Stimulated activated CD4-positive, alpha-beta T cell treated with anti-CD3 and anti-CD28 coated beads, Interleukin-1b, Interleukin-23, amount 100 ng/mL, for 4 hours (primary cell): ENCODE measurements around the gene HNF1B.
"Not testable (repeated sequence)": the region's sequence is repeated elsewhere in the genome, so short reads cannot be mapped to it uniquely, and the experiment has no call there.

Source experiments
- DNase-seq, 2 donors: peaks; one replicate each; pipeline ENCODE4 v3.0.0-alpha.2; 2020; ENCODE audit warnings: low read depth in 2 of 2

The HNF1B gene

GRCh38 chr17:37702598-37702997, 42.3 kb downstream of the HNF1B start:
- no peak for DNase-seq

GRCh38 chr17:37701496-37701898, 43.4 kb downstream of the HNF1B start:
- DNase-seq = peak; percentile 16 to 21

- no peak for DNase-seq
Measured at GRCh38 chr17:37700881-37701280, 44.0 kb downstream of the HNF1B start.

- DNase-seq = no peak
Measured at GRCh38 chr17:37699285-37699973, 45.4 kb downstream of the HNF1B start.

GRCh38 chr17:37698911-37699255, 46.0 kb downstream of the HNF1B start:
- no peak for DNase-seq

- DNase-seq = no peak
Measured at GRCh38 chr17:37698132-37698910, 46.5 kb downstream of the HNF1B start.

- no peak for DNase-seq
Measured at GRCh38 chr17:37697381-37697780, 47.5 kb downstream of the HNF1B start.

GRCh38 chr17:37696366-37696765, 48.5 kb downstream of the HNF1B start:
- DNase-seq = no peak

GRCh38 chr17:37695726-37696125, 49.1 kb downstream of the HNF1B start:
- no peak for DNase-seq

- DNase-seq = no peak
Measured at GRCh38 chr17:37694734-37695133, 50.1 kb downstream of the HNF1B start.

GRCh38 chr17:37693328-37693727, 51.5 kb downstream of the HNF1B start:
- DNase-seq = no peak

- no peak for DNase-seq
Measured at GRCh38 chr17:37691807-37692206, 53.1 kb downstream of the HNF1B start.

- DNase-seq = no peak
Measured at GRCh38 chr17:37689317-37689716, 55.5 kb downstream of the HNF1B start.

- no peak for DNase-seq
Measured at GRCh38 chr17:37683454-37683984, 61.3 kb downstream of the HNF1B start.

GRCh38 chr17:37682007-37682406, 62.9 kb downstream of the HNF1B start:
- no peak for DNase-seq

GRCh38 chr17:37679995-37680394, 64.9 kb downstream of the HNF1B start:
- not testable (repeated sequence) for DNase-seq

- no peak for DNase-seq
Measured at GRCh38 chr17:37678036-37678435, 66.8 kb downstream of the HNF1B start.

GRCh38 chr17:37677021-37677420, 67.8 kb downstream of the HNF1B start:
- DNase-seq = no peak

- DNase-seq = no peak
Measured at GRCh38 chr17:37676115-37676925, 68.5 kb downstream of the HNF1B start.

- no peak for DNase-seq
Measured at GRCh38 chr17:37674511-37674910, 70.3 kb downstream of the HNF1B start.

- DNase-seq = no peak
Measured at GRCh38 chr17:37673386-37673785, 71.5 kb downstream of the HNF1B start.

GRCh38 chr17:37672548-37673078, 72.2 kb downstream of the HNF1B start:
- DNase-seq = no peak
